GM18520 (cell line): ENCODE measurements around the gene FBXO40.
A peak's percentile ranks its signal among the peaks of the same experiment; 100 is the strongest.

Source experiments
- ATAC-seq: cut with Tn5 transposase; IDR thresholded peaks from one replicate; pipeline ENCODE4 v1.9.1; 2021; ENCODE audit not compliant: unreplicated experiment

FBXO40 gene

DNA sequence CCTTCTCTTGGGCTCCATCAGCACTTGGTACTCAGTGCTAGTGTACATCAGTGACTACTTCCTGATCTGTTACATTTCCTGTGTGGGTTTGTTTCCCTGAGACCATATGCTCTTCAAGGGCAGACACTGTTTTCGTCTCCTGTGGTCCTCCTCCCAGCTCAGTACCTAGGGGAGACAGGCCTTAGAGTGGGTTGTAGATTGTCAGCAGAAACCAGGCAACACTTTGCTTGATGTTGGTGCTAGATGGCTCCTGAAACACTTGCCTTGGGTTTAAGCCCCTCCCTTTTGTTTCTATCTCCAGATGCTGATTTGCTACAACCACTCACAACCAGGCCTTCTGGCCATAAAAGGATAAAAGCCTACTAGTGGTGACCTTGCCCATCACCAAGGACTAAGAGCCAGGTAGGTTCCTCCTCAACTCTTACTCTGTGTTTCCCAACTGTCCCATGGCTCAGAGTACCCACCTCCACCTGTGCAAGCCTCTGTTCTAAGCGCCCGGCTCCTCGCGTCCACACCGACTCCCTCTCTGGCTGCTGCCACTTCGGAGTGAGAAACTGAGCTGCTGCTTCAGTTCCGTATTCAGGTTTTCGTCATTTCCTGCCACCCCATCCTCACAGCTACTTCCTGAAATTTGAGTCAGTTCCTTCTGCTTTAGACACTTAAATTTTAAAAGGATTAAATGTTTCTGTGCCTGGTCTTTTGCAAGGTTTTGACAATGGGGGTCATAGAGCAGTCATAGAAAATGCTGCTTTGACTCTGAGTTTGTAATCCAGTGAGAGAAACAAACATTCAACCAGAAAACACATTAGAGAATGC, 67.4 kb downstream of the FBXO40 start, which contains the start of gene HCLS1:
HCLS1 (minus strand) TSS at position 548 of the 816 bp plus-strand sequence. CDS start 2,556 bp downstream, outside the sequence.
- peak; percentile 67 for ATAC-seq

- no peak for ATAC-seq
Measured at GRCh38 chr3:121661376-121661775, 68.2 kb downstream of the FBXO40 start.

DNA sequence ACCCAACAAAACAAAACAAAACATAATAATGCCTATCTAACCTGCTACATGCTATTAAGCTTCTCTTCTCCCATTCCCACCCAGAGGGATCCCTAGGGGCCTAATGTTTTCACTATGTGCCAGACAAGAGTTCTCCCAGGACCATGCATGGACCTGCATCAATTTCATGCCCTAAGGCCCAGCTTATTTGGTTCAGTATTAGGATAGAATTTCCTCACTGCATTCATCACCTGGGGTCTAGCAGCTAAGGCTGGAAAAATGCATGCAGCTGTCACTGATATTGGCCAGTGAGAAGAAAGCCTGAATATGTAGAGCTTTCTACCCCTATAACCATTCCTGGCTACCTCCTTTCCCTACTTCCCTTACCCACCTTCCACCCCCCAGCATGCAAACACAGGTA, 69.6 kb downstream of the FBXO40 start:
- ATAC-seq: no peak

- ATAC-seq: no peak
Measured at GRCh38 chr3:121663171-121663847, 70.1 kb downstream of the FBXO40 start.

DNA sequence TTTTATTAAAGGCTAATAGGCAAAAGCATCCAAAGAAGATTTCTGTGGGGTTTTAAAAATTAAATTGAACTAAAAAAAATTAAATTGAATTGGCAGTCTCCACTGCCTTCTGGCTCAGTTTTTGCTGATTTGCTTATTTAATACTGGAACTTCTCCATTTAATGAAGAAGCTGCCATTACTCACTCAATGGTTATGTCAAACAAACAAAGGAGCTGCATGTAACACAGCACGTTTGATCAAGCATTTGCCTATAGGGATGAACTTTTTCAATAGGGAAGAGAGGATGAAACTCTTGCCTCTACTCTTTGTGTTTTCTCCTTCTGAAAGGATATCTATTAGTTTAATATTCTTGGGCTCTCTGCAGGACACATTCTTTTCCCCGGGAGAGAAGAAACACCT, 72.3 kb downstream of the FBXO40 start:
- no peak for ATAC-seq

GRCh38 chr3:121667333-121667732, 74.2 kb downstream of the FBXO40 start:
- ATAC-seq: no peak

DNA sequence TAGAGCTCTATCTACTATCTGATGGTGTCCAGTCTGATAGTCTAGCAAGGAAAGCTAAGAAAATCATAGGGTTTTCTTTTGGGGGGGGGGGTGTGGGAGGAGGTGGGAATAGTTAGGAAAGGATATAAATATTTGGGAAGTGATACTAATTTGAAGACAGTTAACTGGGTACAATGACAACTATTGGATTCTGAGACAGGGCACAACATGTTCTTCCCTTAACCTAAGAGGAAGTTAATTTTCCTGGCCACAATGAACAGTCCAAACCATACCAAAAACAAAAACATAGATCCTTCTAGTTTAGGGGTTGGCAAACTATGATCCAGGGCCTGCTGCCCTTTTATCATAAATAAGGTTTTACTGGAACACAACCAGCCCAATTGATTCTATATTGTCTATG, 77.5 kb downstream of the FBXO40 start:
- no peak for ATAC-seq

DNA sequence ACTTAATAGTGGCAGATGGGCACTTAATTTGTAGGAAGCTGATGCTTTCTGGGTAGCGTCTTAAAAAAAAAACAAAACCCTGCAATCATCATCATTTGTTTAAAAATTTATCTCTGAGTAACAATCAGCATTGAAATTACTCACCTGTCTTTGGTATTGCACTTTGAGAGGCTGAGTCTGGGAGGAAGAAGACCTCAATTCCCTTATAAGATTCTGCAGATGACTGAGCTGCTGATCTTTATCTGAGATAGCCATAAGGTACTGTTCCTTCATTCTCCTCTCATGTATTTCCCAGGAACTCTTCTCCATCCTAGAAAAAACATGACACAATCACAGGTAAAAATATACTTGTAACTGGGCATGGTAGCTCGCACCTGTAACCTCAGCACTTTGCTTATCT, 84.0 kb downstream of the FBXO40 start:
- no peak for ATAC-seq
